Measurements from ENCODE around the gene DDX10.

- TF ChIP-seq CTCF (IDR thresholded peaks at IDR 0.05) (no peak), POLR2A (IDR thresholded peaks at IDR 0.05) (no peak), POLR2AphosphoS5 (IDR thresholded peaks at IDR 0.05) (no peak)
These were observed 280.5 kb downstream of the DDX10 start for GRCh38 chr11:108945341-108945740.
